HepG2 (cell line): ENCODE results near the gene TNFRSF11A. TPM values are rescaled to one million over a fixed set of nuclear protein-coding genes. Genes with fewer than 3 reads are reported as not detected.

Experiments
- ATAC-seq: fragments of 200-7000 bp; cut with Tn5 transposase; 3 replicates; pipeline ENCODE4 v1.9.1; 2020; ENCODE audit warnings: mild to moderate bottlenecking, moderate library complexity
- BruUV-seq: library from RNA; stranded (reverse); fragments of 400-500 nt; replicated peaks from 2 replicates; lab custom pipeline; 2021; lab: Mats Ljungman, UMichigan
- CTCF ChIA-PET: fragments of 300-600 bp; formaldehyde crosslinking; extraction: SDS; loops from one replicate; lab custom pipeline; 2021; ENCODE audit warnings: low total read pairs, inconsistent platforms, low intra/inter-chr PET ratio; lab: Yijun Ruan, JAX
- POLR2A ChIA-PET: fragments of 350-600 bp; sonication (Branson Sonifier 250); formaldehyde crosslinking; loops from one replicate; lab custom pipeline; 2020; ENCODE audit warnings: antibody characterized with exemption, inconsistent platforms; lab: Yijun Ruan, JAX
- DNase-seq: peaks from one replicate; pipeline ENCODE4 v3.0.0-alpha.2; 2015; ENCODE audit warnings: low spot score
- FAIRE-seq: peaks from 3 replicates; lab custom pipeline; 2011; peaks lifted over from hg19 to GRCh38; lab: Jason Lieb, UNC
- H2AFZ ChIP-seq: one replicate; pipeline ENCODE4 v1.6.1; 2011; ENCODE audit warnings: low read length, inconsistent platforms
- H3K27ac ChIP-seq: fragments of 300-600 bp; 3 replicates; pipeline ENCODE4 v1.8.0; 2011; ENCODE audit warnings: mixed run types, mild to moderate bottlenecking, mixed read lengths, low read length, inconsistent platforms; ENCODE audit not compliant: insufficient read depth; ENCODE audit errors: extremely low read length
- H3K27me3 ChIP-seq, 2 experiments: fragments of 200-600 bp in 1 of 2; 2 replicates in 1 of 2; 3 replicates in 1 of 2; pipeline versions ENCODE4 v1.6.0 to v1.8.0; 2011; ENCODE audit warnings: low read length in 2 of 2, mild to moderate bottlenecking in 2 of 2, moderate library complexity in 2 of 2, inconsistent platforms in 1 of 2; ENCODE audit not compliant: insufficient read depth in 2 of 2, control insufficient read depth in 1 of 2
- H3K36me3 ChIP-seq, 2 experiments: fragments of 200-600 bp in 1 of 2; replicated peaks in 1 of 2; 2 replicates in 1 of 2; 3 replicates in 1 of 2; pipeline versions ENCODE4 v1.5.1 to v1.8.0; 2011; ENCODE audit warnings: low read length in 2 of 2, inconsistent platforms in 1 of 2; ENCODE audit not compliant: insufficient read depth in 2 of 2, control insufficient read depth in 1 of 2
- H3K4me1 ChIP-seq: 2 replicates; pipeline ENCODE4 v1.5.1; 2012; ENCODE audit warnings: low read length, inconsistent platforms; ENCODE audit not compliant: insufficient read depth
- H3K4me2 ChIP-seq: 2 replicates; pipeline ENCODE4 v1.6.0; 2011; ENCODE audit warnings: low read depth, low read length, inconsistent platforms
- H3K4me3 ChIP-seq, 3 experiments: fragments of 200-600 bp in 1 of 3; sonication (generic), shearing (Covaris generic) in 1 of 3; replicated peaks in 1 of 3; 2 replicates each; pipeline ENCODE4 v1.5.1; 2011 to 2016; ENCODE audit warnings: low read length in 3 of 3, inconsistent platforms in 2 of 3, low read depth in 2 of 3, mild to moderate bottlenecking in 2 of 3, control low read depth in 1 of 3, mixed read lengths in 1 of 3; ENCODE audit not compliant: insufficient read depth in 1 of 3
- H3K79me2 ChIP-seq: one replicate; pipeline ENCODE4 v1.6.1; 2011; ENCODE audit warnings: low read length, inconsistent platforms; ENCODE audit not compliant: insufficient read depth
- H3K9ac ChIP-seq: 2 replicates; pipeline ENCODE4 v1.6.0; 2011; ENCODE audit warnings: mild to moderate bottlenecking, low read depth, low read length, inconsistent platforms; ENCODE audit not compliant: insufficient read depth
- H3K9me3 ChIP-seq: 2 replicates; pipeline ENCODE4 v1.5.1; 2012; ENCODE audit warnings: mild to moderate bottlenecking, low read length
- H4K20me1 ChIP-seq: 2 replicates; pipeline ENCODE4 v1.6.0; 2011; ENCODE audit warnings: inconsistent platforms, mild to moderate bottlenecking, low read length, moderate library complexity; ENCODE audit not compliant: insufficient read depth
- DMAP1 ChIP-seq: IDR thresholded peaks from 2 replicates; pipeline ENCODE4 v1.6.1; 2016
- ISL2 ChIP-seq: sonication (generic); formaldehyde crosslinking; IDR thresholded peaks from 2 replicates; pipeline ENCODE4 v1.5.0; 2020; ENCODE audit warnings: missing genetic modification reagents
- RFX5 ChIP-seq: IDR thresholded peaks from 2 replicates; pipeline ENCODE4 v1.6.1; 2011; ENCODE audit warnings: low read depth, low read length, improper control_type of control experiment
- TBL1XR1 ChIP-seq: fragments of 150-350 bp; IDR thresholded peaks from 2 replicates; pipeline ENCODE4 v1.6.1; 2014; ENCODE audit warnings: borderline replicate concordance, low read length; ENCODE audit not compliant: partially characterized antibody
- ZMAT3 ChIP-seq: sonication (generic); formaldehyde crosslinking; conservative IDR thresholded peaks from 2 replicates; pipeline ENCODE4 v1.7.0; 2021; ENCODE audit warnings: missing genetic modification reagents
- ZNF337 ChIP-seq: sonication (generic); formaldehyde crosslinking; IDR thresholded peaks from 2 replicates; pipeline ENCODE4 v1.5.1; 2020; ENCODE audit warnings: missing genetic modification reagents, low read depth, mild to moderate bottlenecking, borderline replicate concordance
- ZNF496 ChIP-seq: sonication (generic); formaldehyde crosslinking; IDR thresholded peaks from 2 replicates; pipeline ENCODE4 v1.8.1; 2023; ENCODE audit warnings: mild to moderate bottlenecking, moderate library complexity, missing genetic modification reagents; ENCODE audit not compliant: insufficient replicate concordance
- WGBS: methylation state at CpG from one replicate; pipeline ENCODE4 v1.1.6; 2017; ENCODE audit warnings: low lambda C conversion rate; 5-methylcytosine and 5-hydroxymethylcytosine counted together
- in situ Hi-C: cut with HindIII; loops from 2 replicates; pipeline ENCODE4 v1.10.0; 2017; ENCODE audit warnings: low pct_unique_long_range_greater_than_20kb; ENCODE audit not compliant: extremely low pct_ligation_motif_present
- intact Hi-C: fragments of 100-400 bp; cut with micrococcal nuclease; formaldehyde crosslinking; loops from one replicate; pipeline ENCODE4 v1.10.0; 2022; ENCODE audit not compliant: unreplicated experiment
- polyA plus RNA-seq, 8 experiments: library from polyadenylated mRNA; depleted of rRNA in 3 of 8; stranded (reverse) in 7 of 8; unstranded in 1 of 8; fragments of >200 nt; fragmentation: Illumina TruSeq in 4 of 8; extraction: Trizol in 4 of 8; gene quantifications; 2 replicates each; pipeline versions ENCODE4 v1.2.1 to v1.2.3, GENCODE V29; 2011 to 2016; ENCODE audit warnings: low read depth in 4 of 8, missing spikeins in 1 of 8, mixed read lengths in 1 of 8; ENCODE audit not compliant: insufficient read depth in 1 of 8
- total RNA-seq, 5 experiments: library from RNA; depleted of rRNA; stranded (reverse); fragments of >200 nt; fragmentation: Illumina TruSeq; extraction: Trizol; gene quantifications; 2 replicates each; pipeline ENCODE4 v1.2.3, GENCODE V29; 2016; ENCODE audit warnings: low read depth in 1 of 5
- TF ChIP-seq, protein P1 (sequence below): sonication (generic); formaldehyde crosslinking; IDR thresholded peaks from 2 replicates; pipeline ENCODE4 v1.5.0; 2020; ENCODE audit warnings: missing genetic modification reagents, mild to moderate bottlenecking, borderline replicate concordance

The TNFRSF11A gene
- total and polyA plus RNA-seq, 2 of the 13 experiments (the other 11 are each of a cell fraction or from before 2014, with no cell fraction given) = 4.6 to 6.4 TPM

DNA sequence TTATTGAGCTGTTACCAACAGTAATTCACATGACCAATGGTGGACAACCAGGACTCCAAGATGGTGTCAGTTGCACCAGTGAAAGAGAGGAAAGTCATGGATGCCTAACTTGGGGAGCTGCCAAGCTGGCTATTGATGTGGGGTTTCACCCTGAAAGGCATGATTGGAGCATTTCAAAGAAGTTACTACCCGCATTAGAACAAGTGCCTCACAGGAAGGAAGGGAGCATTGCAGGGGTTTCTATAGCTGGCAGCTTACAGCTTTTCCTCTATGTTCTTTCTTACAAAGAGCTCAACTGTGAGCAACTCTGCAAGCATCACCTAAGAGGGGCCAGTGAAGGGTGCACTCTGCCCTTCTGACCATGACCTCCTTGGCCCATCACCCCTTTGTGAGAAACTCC lies 93.1 kb downstream of the TNFRSF11A start:
- BruUV-seq = no TSS peak
- no peak for ATAC-seq
- ChIA-PET CTCF (no interaction called here), POLR2A (no interaction called here)
- Histone ChIP-seq H3K4me1 (peaks cover 50% of the 10 kb centered on the region), H3K27ac (no peak overlapping the region), H3K9me3 (no peaks in the 10 kb centered on the region), H3K36me3 (no peaks in the 10 kb centered on the region), H3K4me2 (no peak overlapping the region), H3K9ac (no peak overlapping the region), H3K4me3 (no peak overlapping the region), H4K20me1 (no peaks in the 10 kb centered on the region), H3K79me2 (no peaks in the 10 kb centered on the region), H3K27me3 (no peaks in the 10 kb centered on the region), H2AFZ (no peak overlapping the region)
- TF ChIP-seq TBL1XR1 = no peak
- TF ChIP-seq, protein P1, sequence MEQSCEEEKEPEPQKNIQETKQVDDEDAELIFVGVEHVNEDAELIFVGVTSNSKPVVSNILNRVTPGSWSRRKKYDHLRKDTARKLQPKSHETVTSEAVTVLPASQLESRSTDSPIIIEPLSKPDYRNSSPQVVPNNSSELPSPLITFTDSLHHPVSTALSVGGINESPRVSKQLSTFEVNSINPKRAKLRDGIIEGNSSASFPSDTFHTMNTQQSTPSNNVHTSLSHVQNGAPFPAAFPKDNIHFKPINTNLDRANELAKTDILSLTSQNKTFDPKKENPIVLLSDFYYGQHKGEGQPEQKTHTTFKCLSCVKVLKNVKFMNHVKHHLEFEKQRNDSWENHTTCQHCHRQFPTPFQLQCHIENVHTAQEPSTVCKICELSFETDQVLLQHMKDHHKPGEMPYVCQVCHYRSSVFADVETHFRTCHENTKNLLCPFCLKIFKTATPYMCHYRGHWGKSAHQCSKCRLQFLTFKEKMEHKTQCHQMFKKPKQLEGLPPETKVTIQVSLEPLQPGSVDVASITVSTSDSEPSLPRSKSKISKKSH (CRISPR knock-in tag) = no peak
- no peak for TF ChIP-seq ISL2 (CRISPR knock-in tag)
- no peak for TF ChIP-seq ZNF337 (CRISPR knock-in tag)
- no peak for TF ChIP-seq ZNF496
- no peak for TF ChIP-seq RFX5
- no peak for TF ChIP-seq ZMAT3 (CRISPR knock-in tag)
- no peak for TF ChIP-seq DMAP1 (CRISPR knock-in tag)
- FAIRE-seq = no peak
- DNase-seq = no peak
- intact Hi-C loops = no loop called here
- in situ Hi-C loops = no loop called here
- 90% methylated on average over 1 of the region's 1 CpG for WGBS
